Ramos (cell line): ENCODE data around the gene DAPK2.

Experiments
- in situ Hi-C: fragments of 300-500 bp; cut with MboI; formaldehyde crosslinking; loops from one replicate; pipeline ENCODE4 v1.14.3; 2022; ENCODE audit warnings: low sequenced_read_pairs; ENCODE audit not compliant: unreplicated experiment

DAPK2 gene

DNA sequence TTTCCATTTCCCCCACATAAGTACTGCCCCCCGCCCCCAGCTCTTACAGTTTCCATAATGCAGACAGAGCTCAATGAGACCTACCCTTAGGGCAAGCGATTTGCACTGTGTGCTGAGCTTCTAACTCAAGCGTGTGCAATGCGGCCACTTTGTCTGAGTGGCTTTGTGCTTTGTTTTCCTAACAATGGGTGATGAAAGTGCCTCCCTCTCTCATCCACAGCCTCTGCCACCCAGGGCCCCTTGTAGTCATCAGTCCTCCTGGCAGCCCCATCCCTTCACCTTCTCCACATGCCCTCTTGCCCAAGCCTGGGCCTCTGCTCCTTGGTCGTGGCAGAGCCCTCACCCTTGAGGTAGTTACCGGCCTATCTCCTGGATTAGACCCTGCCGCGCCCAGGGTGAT is 17.2 kb downstream of the DAPK2 start:
- in situ Hi-C loops = no loop called here

DNA sequence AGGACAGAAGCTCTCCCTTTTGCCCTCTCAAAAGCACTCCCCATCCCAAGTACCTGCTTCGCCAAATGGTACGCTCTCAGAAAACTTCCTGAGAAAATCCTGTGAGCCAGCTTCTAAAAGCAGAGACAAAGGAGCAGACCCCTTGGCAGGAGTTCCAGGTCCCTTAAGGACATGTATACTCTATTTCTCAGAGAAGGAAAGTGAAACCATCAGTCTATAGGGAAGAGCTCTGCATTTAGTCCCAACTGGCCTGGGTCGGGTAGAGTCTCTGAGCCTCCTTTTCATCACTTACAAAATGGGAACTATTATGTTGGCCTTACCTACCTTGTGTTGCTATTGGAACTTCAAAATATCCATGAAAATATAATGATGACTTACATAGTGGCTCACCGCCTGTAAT is 19.7 kb downstream of the DAPK2 start:
- in situ Hi-C loops = no loop called here

DNA sequence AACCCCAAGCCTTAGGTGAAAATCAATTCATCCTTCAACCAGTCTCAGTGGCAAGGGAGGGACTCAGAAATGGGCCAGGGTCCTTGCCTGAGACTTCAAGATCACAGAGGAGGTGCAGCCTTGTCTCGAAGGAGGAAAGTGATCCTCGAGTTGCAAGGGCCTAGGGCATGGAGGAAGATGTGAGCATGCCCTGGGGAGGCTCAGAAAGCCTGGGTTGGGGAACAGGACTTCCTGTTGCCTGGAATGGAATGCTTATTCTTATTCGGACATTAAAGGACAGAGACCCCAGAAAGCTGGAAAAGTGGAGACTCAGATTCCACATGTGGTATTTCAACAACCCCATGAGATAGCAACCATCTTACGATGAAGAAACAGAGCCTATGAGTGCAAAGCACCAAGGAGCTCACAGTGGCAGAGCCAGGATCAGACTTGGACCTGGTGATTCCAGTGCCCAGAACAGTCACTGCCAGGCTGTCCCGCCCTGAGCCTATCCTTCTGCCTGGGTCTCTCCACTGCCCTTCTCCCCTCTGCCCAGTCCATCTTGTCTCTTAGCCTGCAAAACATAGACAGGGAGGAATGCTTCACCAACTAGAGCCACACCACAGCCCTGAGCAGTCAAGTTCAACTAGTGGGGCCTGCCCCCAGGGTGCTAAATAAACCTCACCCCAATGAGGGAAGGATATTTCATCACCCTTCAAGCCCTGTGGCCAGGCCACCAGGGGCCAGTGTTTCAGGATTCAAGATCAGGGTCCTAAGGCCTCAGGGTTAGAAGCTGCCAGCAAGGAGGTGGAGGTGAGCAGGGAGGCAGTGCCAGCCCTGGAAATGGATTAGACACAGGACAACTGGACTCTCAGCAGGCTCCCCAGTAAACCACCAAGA is 21.9 kb downstream of the DAPK2 start:
- in situ Hi-C loops = no loop called here

DNA sequence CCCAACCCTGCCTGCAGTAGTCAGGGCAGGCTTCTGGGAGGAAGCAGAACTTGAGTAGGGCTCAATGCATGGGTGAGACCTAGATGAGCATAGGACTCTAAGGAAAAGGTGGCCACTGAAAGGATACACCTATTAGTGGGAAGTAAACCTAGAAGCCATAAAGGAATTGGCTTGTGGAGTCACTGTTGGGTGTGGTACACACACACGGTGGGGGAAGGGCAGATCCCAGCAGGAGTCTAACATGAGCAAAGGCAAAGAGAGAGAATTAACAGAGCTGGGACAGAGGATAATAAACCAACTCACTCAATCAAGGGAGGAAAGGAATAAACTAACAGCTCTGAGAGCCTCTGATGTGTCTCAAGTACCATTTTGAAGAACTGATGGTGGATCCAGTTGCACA is 23.1 kb downstream of the DAPK2 start:
- in situ Hi-C loops = no loop called here

DNA sequence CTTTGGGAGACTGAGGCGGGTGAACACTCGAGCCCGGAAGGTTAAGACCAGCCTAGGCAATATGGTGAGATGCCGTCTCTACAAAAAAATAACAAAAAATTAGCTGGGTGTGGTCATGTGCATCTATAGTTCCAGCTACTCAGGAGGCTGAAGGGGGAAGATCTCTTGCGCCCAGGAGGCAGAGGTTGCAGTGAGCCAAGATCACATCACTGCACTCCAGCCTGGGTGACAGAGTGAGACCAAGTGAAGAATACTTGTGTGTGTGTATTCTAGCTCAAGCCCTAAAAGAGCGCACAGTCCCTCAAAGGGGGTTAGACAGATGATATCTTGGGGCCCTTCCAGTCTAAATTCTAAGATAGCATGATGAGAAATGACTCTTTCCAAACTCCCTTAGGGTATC is 23.7 kb downstream of the DAPK2 start:
- in situ Hi-C loops = no loop called here

DNA sequence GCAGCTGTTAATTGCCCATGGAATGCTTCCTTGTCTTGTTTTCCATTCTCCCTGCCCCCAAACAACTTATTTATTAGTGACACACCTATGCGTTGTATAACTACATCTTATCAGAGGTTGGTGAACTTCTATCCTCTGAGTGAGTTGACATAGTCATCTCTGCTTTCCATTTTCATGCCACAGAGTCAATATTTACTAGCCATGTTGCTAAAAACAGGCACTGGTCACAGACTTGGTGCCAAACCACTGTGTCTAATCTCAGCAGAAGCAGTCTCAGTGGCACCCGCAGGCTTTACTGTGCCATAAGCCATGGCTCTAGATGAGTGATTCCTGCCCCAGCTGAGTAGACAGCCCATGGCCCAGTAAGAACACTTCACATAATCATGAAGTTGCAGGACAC is 26.5 kb downstream of the DAPK2 start:
- in situ Hi-C loops = no loop called here

DNA sequence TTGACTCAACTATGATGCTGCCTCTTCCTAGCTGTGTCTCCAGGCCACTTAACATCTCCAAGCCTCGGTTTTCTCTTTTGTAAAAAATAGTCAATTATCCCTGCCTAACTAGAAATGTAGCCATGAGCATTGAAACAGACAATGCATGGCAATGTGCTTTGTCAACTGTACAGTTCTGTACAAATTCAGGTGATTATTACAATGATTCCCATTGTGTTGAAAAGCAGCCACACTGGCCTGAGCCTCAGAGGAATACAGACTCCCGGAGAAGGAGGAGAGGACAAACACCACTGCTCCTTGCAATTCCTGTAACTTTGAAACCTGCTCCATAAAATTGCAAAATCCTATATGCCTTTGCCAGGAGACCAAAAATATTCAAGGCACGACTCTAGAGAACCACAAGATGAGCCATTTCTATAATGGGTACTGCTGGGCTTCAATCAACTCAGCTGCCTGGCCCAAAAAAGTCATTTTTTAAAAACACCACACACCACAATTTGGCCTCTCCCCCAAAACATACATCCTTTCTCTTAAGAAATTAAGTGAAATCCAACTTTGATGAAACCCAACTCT is 28.6 kb downstream of the DAPK2 start:
- in situ Hi-C loops = no loop called here

DNA sequence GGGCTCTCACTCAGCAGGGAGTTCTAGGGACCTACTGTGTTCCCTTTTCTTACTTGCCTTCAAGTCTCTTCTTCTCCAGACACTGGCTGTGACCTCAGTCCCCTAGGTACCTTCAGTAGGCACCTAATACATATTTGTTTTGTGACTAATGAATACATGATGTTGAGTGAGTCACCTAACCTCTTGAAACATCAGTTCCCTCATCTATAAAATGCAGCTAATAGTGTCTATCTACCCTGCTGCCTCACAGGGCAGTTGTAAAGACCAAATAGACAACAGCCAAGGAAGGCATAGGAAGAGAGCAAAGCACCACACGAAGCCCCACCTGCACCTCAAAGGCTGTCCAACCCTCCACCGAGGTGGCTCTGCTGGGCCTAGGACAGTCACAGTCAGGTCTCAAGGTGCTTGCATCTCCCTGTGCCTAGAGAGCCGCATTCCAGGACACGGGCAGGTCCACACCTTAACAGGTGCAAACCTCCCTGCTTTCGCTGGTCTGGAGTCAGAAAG is 29.1 kb downstream of the DAPK2 start:
- in situ Hi-C loops = no loop called here

DNA sequence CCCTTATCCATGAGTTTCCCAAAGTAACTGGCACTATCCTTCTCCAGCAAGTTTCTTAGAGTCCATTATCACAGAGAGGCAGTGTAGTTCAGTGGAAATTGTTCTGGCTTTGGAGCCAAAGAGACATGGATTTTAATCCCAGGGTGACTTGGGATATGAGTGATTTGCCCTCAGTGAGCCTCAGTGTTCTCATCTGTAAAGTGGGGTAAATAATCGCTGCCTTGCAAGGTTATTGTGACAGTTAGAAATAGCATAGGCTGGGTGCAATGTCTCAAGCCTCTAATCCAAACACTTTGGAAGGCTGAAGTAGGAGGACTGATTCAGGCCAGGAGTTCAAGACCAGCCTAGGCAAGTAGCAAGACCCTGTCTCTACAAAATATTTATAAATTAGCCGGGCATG is 30.0 kb downstream of the DAPK2 start:
- in situ Hi-C loops = no loop called here

DNA sequence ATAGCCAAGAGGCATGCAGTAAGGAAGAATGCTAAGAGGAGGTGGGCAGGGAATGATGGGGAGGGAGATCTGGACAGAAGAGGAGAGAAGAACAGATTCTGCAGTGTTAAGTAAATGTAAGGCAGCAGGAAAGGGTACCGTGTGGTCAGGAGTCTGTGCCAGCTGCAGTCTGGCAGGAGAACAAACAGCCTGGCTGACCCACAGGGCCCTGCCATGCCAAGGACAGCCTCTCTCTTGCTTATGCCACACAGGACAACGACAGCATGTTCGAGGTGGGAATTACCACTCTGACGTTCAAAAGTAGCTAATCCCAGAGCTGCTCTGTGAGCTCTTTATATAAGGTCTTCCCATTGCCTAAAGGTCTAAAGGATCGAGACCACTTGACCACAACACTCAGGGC is 31.3 kb downstream of the DAPK2 start:
- in situ Hi-C loops = no loop called here

DNA sequence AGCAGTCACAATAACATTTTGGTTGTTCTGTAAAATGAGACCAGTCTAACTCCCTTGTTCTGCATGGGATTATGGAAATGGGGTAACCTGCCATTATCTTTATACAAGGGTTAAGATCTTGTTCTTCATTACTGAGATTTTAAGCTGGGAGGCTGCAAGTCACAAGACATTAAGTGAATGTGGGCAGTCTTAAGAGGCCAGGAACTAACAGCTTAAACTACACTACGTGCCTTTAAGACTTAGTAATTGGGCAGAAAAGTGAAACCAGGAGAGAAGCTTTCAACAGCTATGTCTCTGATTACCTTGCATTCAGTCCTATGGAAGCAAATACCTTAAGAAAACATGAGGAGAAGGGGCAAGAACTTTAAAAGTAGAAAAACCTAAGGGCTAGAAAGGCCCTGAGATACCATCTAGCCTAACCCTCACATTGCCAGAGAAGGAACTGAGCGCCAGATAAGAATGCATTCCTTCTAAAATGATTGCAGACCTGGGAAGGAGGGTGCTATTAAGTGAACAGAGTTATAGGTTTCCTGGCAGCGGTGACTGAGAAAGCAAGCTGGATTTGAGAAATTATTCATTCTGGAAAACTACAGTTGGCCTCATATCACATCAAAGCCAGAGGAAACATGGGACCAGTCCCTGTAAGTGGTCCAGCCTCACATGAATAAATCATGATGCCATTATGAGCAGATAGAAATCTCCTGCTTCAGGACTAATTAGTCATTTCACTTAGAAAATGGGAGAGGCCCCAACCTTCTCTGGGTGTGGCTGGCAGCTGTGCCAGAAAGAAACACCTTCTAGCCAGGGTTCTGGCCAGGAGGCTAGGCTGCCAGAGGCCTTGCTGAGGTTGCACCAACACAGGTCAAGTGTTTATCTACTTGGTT is 32.9 kb downstream of the DAPK2 start:
- in situ Hi-C loops = no loop called here

DNA sequence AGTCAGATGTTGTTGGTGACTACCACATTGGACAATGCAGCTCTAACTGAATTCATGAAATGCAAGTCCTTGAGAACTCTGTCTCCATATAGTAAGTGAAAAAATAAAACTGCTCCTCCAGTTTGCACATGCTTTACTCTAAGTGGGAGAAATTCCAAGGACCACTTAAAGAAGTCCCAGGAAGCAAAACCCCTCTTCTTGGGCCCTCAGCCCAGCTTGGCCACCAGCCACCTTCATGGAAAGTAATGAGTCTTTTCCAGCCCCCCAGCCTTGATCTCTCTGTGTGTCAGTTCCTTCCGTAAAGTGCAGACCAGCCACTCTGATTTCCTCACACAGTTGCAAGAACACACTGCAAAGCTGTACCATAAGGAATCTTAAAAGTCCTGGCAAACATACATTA is 34.5 kb downstream of the DAPK2 start:
- in situ Hi-C loops = no loop called here

DNA sequence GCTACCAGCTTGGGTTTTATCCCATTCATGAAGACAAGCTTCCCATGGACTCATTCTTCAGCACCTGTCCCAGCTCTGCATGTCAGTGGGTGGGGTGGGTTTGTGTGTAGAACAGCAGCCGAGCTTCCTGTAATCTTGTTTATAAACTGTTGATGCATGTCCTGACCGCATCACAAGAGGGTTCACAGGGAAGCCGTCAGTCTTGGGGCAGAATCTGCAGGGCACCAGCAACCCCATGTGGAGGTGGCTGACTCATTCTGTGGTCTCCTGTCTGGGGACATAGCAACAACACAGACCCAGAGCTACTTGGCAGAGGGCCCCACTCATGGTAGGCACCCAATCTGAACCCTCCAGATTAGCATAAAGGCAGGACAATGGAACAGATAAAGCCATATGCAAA is 35.6 kb downstream of the DAPK2 start:
- in situ Hi-C loops = no loop called here

DNA sequence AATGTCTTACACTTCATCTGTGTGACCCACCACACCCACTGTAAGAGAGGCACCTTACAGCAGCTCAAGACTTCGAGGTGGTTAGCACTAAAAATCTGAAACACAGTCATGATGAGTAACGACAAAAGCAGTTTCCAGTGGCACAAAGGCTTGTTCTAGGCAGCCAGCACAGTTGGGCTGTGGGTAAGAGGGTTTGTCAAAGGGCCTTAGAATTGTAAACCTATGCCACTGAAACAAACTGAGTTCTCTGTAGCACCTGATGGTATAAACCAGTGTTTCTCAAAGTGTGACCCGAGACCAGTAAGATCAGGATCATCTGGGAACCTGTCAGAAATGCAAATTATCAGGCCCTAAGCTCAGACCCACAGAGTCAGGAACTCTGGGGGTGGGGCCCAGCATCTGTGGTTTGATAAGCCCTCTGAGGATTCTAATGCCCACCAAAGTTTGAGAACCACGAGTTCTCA is 36.5 kb downstream of the DAPK2 start:
- in situ Hi-C loops = no loop called here

DNA sequence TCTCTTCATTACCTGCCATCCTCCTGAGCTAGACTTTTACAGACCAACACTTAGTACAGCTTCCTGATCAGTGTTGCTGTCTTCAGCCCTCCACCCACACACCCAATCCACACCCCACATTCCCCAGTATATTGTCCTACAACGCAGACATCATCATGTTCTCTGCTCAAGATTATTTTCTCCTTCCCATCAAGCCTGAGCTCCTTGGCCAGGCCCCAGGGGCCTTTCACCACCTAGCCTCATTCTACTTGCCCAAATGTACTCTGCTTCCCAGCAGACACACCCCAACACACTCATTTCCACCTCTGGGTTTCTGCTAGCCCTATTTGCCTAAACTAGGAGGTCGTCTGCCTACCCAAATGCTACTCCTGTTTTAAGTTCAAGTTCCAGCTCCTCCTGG is 37.0 kb downstream of the DAPK2 start:
- in situ Hi-C loops = no loop called here

DNA sequence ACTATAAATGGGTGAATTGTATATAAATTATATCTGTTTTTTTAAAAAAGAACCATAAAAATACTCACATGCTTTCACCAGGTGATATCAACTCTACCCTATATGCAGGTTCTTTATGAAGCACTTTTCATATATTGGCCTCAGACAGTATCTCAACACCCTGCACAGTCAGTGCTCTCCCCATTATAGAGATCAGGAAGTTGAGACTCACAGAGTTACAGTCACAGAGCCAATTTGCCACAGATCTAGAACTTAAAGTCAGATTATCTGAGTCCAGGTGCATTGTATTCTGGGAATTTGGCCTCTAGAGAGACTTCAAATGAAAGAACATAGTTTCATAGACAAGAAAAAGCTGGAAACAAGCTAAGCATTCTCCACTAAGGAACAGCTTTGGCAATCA is 38.1 kb downstream of the DAPK2 start:
- in situ Hi-C loops = no loop called here

DNA sequence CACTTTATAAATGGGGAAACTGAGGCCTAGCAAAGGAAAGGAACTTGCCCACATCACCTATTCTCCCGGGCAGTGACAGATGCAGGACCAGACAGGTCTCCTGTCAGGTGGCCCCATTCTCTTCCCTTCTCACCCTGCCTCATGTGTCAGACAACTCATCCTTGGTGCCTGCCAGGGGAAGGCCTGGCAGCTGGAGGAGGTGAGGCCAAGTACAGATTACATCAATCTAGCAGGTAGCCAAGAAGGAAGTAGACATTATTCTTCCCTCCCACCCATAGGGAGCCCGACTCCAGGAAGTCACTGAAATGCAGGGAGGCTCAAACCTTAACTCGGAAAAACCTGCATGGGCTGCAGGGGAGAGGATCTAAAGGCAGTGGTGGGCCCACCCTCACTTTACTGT is 39.6 kb downstream of the DAPK2 start:
- in situ Hi-C loops = no loop called here

DNA sequence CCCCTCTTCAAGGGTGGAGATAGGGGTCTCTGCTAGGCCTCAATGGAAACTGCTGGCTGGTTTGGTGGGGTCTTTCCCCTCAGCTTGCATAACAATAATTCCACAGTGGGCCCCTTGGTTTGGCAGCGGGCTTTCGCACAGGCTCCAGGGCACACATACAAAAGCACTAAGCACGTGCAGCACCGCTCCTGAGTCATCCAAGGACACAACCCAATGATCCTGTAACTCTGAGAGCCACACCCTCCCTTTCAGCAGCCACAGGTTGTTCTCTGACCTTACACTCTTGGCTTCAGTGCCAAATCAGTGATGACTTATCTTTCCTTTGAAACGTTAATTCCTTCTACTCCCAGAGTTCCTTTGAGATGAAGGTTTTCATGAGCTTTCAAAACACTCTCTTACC is 41.7 kb downstream of the DAPK2 start:
- in situ Hi-C loops = no loop called here

DNA sequence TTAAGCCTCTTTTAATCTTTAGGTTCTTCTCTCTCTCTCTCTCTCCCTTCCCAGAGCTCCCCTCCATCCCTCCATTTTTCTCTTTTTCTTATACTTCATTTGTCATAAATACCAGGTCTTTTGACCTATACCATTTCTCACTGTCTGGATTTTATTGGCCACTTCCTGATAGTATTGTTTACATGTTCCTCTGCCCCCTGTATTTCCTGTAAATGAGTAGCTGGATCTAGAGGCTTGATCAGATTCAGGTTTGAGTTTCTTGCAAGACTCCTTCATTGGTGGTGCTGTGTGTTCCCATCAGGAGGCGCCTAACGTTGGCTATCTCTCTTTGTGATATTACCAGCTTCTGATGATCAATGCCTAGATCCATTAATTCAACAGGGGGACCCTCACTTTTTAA is 42.2 kb downstream of the DAPK2 start:
- in situ Hi-C loops = no loop called here

DNA sequence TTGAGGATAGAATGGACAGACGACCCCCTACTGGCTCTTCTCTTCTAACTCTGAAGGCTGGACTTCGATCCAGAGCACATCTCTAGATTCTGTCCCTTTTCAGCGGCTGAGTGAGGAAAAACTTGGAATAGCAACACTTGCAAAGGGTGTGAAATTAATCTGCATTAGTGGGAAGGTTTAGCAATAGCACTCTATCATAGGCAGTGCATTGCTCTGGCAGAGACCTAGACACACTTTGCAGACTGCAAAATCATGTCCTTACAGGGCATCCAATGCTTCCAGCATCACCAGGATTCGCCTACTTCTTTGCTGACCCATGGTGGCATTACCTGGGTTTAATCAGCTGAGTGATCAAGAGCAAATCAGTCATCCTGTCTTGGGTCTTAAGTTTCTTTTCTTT is 43.1 kb downstream of the DAPK2 start:
- in situ Hi-C loops = no loop called here

DNA sequence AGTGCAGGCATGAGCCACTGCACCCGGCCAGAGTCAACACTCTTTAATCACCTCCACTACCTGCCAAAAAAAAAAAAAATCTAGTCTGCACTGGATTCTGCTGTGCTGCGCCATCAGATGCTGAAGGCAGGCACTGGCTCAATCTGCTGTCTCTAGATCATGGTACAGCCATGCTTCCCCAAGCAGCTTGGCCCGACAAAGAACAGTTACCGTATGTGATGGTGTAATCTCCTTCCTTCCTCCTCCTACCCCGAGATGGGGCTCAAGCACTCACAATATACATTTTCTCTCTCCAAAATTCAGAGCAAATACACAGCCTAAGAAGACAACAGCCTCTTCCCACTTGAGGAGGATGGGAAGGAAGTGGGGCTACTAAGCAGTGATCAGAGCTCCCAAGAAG is 45.1 kb downstream of the DAPK2 start:
- in situ Hi-C loops = no loop called here
